Liver (tissue), 3 donors: ENCODE measurements around the gene PRXL2A.

Experiments
- CTCF ChIP-seq: fragments of 150-350 bp; IDR thresholded peaks from 2 replicates; pipeline ENCODE4 v1.5.1; 2017; ENCODE audit warnings: improper control_type of control experiment, low read depth, low read length; ENCODE audit not compliant: missing input control
- RAD21 ChIP-seq, 2 donors: IDR thresholded peaks; 2 replicates each; pipeline ENCODE4 v1.6.1; 2016; ENCODE audit warnings: antibody characterized with exemption in 2 of 2, mild to moderate bottlenecking in 2 of 2
- TAF1 ChIP-seq: conservative IDR thresholded peaks from 2 replicates; pipeline ENCODE4 v1.6.1; 2016; ENCODE audit warnings: antibody characterized with exemption, mild to moderate bottlenecking
- donor health status: healthy.
- donor health status: healthy.

GRCh38 chr10:80394358-80394916 is 13.9 kb upstream of the PRXL2A start:
- TF ChIP-seq RAD21 (IDR thresholded peaks at IDR 0.05) (no peak), TAF1 (no peak), CTCF (no peak)
